Measurements from ENCODE around the gene SLC39A5. TPM values are rescaled to one million over a fixed set of nuclear protein-coding genes. Genes with fewer than 3 reads are reported as not detected.

The SLC39A5 gene
- total and polyA plus RNA-seq, 2 of the 13 experiments (the other 11 are each of a cell fraction or from before 2014, with no cell fraction given): 59.7 to 101 TPM

DNA sequence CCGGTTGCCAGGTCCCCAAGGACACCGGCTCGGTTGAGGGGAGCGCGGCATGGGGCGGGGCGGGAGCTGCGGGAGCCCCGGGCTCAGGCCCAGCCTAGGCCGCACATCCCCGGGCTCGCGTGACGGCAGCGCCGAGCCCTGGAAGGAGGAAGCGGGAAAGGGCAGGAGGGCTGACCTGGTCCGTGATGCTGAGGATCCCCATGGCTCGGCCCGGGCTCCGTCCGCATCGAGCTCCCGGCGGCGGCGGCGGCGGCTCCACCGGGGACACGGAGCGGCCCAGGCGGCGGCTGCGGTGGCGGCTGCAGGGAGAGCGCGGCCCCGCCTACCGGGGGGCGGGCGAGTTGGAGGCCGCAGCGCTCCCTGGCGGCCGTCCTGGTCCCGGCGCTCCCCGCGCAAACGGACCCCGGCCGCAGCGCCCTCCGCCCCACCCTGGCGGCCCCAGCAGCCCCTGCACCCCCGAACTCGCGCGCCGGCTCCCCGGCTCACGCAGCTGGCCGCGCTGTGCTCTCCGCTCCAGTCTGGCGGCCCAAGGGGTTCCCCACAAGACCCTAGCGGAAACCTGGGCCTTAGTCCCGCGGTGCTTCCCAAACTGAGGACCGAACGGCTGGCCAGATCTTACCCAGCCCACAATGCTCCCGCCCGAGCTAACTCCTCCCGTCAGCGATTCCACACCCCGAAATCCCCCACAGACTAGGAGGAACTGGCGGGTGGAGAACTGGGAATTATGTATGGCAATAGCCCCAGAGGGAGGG, 28.4 kb downstream of the SLC39A5 start, which contains the start of gene ANKRD52 (continued):
- TF ChIP-seq HNF4A (CRISPR knock-in tag; IDR thresholded peaks at IDR 0.05) (no peak), AGO2 (optimal IDR thresholded peaks at IDR 0.05; ENCODE audit: low read depth, low read length) (peak; percentile 34), ZBTB21 (CRISPR knock-in tag; IDR thresholded peaks at IDR 0.05) (no peak), ZNF264 (CRISPR knock-in tag; IDR thresholded peaks at IDR 0.05) (no peak), ZNF501 (CRISPR knock-in tag; IDR thresholded peaks at IDR 0.05) (peak; percentile 14; the same call in 1 of the 2 replicates), SYNCRIP (IDR thresholded peaks at IDR 0.05; ENCODE audit: insufficient read depth, low read depth, low read length) (no peak), ZFP62 (CRISPR knock-in tag; IDR thresholded peaks at IDR 0.05) (no peak), GFI1 (CRISPR knock-in tag; IDR thresholded peaks at IDR 0.05; ENCODE audit: borderline replicate concordance) (no peak; the same call in 1 of the 2 replicates), MYNN (CRISPR knock-in tag; IDR thresholded peaks at IDR 0.05; ENCODE audit: low read depth) (no peak)
- TF ChIP-seq, protein P1, sequence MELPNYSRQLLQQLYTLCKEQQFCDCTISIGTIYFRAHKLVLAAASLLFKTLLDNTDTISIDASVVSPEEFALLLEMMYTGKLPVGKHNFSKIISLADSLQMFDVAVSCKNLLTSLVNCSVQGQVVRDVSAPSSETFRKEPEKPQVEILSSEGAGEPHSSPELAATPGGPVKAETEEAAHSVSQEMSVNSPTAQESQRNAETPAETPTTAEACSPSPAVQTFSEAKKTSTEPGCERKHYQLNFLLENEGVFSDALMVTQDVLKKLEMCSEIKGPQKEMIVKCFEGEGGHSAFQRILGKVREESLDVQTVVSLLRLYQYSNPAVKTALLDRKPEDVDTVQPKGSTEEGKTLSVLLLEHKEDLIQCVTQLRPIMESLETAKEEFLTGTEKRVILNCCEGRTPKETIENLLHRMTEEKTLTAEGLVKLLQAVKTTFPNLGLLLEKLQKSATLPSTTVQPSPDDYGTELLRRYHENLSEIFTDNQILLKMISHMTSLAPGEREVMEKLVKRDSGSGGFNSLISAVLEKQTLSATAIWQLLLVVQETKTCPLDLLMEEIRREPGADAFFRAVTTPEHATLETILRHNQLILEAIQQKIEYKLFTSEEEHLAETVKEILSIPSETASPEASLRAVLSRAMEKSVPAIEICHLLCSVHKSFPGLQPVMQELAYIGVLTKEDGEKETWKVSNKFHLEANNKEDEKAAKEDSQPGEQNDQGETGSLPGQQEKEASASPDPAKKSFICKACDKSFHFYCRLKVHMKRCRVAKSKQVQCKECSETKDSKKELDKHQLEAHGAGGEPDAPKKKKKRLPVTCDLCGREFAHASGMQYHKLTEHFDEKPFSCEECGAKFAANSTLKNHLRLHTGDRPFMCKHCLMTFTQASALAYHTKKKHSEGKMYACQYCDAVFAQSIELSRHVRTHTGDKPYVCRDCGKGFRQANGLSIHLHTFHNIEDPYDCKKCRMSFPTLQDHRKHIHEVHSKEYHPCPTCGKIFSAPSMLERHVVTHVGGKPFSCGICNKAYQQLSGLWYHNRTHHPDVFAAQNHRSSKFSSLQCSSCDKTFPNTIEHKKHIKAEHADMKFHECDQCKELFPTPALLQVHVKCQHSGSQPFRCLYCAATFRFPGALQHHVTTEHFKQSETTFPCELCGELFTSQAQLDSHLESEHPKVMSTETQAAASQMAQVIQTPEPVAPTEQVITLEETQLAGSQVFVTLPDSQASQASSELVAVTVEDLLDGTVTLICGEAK (IDR thresholded peaks at IDR 0.05): no peak
- TF ChIP-seq, protein P1 (CRISPR knock-in tag; IDR thresholded peaks at IDR 0.05): peak; percentile 64
- TF ChIP-seq, protein P2, sequence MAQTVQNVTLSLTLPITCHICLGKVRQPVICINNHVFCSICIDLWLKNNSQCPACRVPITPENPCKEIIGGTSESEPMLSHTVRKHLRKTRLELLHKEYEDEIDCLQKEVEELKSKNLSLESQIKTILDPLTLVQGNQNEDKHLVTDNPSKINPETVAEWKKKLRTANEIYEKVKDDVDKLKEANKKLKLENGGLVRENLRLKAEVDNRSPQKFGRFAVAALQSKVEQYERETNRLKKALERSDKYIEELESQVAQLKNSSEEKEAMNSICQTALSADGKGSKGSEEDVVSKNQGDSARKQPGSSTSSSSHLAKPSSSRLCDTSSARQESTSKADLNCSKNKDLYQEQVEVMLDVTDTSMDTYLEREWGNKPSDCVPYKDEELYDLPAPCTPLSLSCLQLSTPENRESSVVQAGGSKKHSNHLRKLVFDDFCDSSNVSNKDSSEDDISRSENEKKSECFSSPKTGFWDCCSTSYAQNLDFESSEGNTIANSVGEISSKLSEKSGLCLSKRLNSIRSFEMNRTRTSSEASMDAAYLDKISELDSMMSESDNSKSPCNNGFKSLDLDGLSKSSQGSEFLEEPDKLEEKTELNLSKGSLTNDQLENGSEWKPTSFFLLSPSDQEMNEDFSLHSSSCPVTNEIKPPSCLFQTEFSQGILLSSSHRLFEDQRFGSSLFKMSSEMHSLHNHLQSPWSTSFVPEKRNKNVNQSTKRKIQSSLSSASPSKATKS (CRISPR knock-in tag; IDR thresholded peaks at IDR 0.05): no peak
- TF ChIP-seq, protein P3, sequence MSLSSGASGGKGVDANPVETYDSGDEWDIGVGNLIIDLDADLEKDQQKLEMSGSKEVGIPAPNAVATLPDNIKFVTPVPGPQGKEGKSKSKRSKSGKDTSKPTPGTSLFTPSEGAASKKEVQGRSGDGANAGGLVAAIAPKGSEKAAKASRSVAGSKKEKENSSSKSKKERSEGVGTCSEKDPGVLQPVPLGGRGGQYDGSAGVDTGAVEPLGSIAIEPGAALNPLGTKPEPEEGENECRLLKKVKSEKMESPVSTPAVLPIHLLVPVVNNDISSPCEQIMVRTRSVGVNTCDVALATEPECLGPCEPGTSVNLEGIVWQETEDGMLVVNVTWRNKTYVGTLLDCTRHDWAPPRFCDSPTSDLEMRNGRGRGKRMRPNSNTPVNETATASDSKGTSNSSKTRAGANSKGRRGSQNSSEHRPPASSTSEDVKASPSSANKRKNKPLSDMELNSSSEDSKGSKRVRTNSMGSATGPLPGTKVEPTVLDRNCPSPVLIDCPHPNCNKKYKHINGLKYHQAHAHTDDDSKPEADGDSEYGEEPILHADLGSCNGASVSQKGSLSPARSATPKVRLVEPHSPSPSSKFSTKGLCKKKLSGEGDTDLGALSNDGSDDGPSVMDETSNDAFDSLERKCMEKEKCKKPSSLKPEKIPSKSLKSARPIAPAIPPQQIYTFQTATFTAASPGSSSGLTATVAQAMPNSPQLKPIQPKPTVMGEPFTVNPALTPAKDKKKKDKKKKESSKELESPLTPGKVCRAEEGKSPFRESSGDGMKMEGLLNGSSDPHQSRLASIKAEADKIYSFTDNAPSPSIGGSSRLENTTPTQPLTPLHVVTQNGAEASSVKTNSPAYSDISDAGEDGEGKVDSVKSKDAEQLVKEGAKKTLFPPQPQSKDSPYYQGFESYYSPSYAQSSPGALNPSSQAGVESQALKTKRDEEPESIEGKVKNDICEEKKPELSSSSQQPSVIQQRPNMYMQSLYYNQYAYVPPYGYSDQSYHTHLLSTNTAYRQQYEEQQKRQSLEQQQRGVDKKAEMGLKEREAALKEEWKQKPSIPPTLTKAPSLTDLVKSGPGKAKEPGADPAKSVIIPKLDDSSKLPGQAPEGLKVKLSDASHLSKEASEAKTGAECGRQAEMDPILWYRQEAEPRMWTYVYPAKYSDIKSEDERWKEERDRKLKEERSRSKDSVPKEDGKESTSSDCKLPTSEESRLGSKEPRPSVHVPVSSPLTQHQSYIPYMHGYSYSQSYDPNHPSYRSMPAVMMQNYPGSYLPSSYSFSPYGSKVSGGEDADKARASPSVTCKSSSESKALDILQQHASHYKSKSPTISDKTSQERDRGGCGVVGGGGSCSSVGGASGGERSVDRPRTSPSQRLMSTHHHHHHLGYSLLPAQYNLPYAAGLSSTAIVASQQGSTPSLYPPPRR (CRISPR knock-in tag; IDR thresholded peaks at IDR 0.05; ENCODE audit: borderline replicate concordance): no peak

Data from HepG2 (cell line).